Epidermal melanocyte (primary cell): Measurements from ENCODE around the gene SLC17A1.

Experiments
- DNase-seq: peaks from one replicate; pipeline ENCODE4 v3.0.0; 2011; ENCODE audit warnings: low spot score; ENCODE audit not compliant: insufficient read length

SLC17A1 gene

DNA sequence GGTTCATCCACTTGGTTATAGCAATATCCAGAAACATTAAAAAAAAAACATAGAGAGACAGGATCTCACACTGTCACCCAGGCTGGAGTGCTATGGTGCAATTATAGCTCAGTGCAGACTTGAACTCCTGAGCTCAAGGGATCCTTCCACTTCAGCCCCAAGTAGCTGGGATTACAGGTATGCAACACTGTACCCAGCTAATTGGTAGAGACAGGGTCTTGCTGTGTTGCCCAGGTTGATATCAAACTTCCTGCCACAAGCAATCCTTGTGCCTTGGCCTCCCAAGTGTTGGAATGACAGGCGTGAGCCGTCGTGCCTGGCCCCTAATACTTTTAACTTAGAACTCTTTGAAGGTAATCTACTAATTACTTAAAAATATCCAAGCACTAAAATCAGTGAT, 818 bp upstream of the SLC17A1 start:
- no peak for DNase-seq

GRCh38 chr6:25832307-25832662, 433 bp upstream of the SLC17A1 start:
- no peak for DNase-seq

DNA sequence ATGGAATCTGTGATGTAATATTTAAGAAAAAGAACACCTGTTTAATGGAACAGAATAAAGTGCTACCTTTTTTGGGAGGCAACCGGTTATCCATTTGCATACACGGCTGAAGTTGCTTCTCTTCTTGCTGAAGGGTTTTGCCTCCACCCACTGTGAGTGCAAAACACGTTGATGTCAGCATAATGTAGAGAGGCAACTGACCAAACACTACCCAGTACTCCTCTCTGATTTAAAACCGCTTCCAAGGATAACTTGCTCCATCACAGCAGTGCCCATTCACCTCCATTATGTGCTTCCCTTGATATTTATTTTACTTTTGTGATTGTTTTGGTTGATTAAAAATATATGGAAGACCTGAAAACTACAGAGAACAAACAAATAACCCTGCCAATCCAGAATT, 1.4 kb downstream of the SLC17A1 start:
- no peak for DNase-seq

GRCh38 chr6:25829375-25829774, 2.5 kb downstream of the SLC17A1 start:
- no peak for DNase-seq

DNA sequence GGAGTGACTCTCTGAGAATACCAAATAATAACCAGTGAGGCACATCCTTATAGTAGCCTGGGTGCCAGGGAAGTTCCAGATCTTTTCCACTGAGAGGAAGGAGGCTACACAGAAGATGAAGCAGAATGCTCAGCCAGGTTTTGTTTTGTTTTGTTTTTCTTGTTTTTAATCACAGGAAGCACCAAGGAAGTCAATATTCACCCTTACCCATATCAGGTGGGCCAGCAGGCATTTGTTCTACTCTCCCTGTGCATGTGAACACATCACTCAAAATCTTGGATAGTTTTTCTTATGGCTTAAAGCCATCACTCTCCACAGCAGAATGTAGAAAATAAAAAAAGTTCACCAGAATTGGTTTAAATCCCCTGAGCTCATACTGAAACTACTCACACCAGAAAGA, 10.5 kb downstream of the SLC17A1 start:
- DNase-seq = no peak

GRCh38 chr6:25816252-25816651, 15.6 kb downstream of the SLC17A1 start:
- DNase-seq = no peak

- DNase-seq = no peak
Measured at GRCh38 chr6:25815194-25815593, 16.7 kb downstream of the SLC17A1 start.

- DNase-seq = no peak
Measured at GRCh38 chr6:25804804-25805203, 27.0 kb downstream of the SLC17A1 start.

GRCh38 chr6:25801436-25801835, 30.4 kb downstream of the SLC17A1 start:
- DNase-seq = no peak

DNA sequence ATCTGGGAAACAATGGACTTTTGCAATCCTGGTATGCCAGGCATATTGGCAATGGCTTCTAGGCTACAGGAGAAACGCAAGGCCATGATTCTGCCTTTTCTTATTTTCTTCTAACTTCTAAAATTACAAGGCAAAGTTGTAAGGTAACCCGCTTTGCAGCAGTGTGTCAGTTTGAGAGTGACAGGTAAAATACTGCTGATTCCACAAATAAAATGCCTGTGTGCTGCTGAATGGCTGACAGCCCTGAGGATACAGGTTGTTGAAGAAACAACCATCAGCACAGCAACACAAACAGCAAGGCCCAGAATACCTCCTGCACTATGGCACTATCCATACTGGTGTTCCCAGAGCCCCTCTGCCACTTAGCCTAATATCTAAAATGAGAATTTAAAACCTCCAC, 37.1 kb downstream of the SLC17A1 start:
- DNase-seq = no peak

DNA sequence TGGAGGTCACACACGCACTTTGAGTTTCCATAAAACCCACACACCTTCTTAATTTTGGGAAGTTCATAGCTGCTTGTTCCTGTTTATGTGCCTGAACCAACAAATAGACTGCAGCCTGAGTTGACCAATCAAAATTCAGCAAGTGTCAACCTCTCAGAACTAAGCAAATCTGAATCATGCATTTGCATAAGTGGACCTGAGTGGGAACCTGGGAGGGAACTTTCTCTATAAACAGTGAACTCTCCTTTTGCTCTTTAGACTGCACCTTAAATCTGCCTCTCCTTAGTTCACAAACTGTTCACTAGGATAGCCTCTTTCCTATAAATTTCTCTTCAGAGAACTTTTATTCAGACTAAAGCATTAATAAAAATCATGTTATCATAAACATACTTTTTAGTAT, 37.9 kb downstream of the SLC17A1 start:
- DNase-seq = no peak

GRCh38 chr6:25792016-25792415, 39.8 kb downstream of the SLC17A1 start:
- no peak for DNase-seq

DNA sequence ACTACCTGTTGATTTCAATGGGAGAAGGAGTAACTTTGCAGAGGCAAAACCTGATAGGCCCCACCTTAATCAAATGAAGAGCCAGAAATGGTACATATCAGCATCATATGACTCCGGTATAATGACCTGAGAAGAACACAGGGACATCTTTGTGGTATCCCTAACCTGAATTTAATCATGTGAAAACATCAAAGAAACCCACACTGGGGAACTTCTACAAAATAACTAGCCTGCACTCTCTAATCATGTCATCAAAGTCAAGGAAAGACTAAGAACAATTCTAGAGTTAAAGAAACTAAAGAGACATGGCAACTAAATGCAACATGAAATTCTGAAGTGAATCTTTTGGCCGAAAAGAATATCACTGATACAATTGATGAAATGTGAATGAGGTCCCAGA, 42.4 kb downstream of the SLC17A1 start:
- no peak for DNase-seq

- DNase-seq = no peak
Measured at GRCh38 chr6:25788305-25788922, 43.4 kb downstream of the SLC17A1 start.

DNA sequence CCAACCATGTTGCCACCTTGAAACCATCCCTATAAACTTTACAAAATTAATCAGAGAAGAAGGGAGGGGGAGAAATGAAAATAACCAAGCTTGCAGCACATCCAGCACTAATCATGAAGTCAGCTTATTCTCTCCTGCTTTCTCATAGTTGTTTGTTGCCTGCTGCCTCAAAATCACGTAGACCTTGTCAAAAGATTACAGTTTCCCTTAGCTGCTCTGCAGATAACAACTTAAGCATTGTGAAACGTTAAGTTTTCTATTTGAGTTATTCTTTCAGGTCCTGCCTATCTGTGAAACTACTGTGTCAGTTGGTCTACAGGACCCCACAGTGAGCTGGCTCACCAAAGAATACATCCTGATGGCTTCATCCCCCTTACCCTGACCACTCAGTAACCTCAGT, 44.4 kb downstream of the SLC17A1 start:
- DNase-seq = no peak

GRCh38 chr6:25781134-25781533, 50.7 kb downstream of the SLC17A1 start:
- no peak for DNase-seq

DNA sequence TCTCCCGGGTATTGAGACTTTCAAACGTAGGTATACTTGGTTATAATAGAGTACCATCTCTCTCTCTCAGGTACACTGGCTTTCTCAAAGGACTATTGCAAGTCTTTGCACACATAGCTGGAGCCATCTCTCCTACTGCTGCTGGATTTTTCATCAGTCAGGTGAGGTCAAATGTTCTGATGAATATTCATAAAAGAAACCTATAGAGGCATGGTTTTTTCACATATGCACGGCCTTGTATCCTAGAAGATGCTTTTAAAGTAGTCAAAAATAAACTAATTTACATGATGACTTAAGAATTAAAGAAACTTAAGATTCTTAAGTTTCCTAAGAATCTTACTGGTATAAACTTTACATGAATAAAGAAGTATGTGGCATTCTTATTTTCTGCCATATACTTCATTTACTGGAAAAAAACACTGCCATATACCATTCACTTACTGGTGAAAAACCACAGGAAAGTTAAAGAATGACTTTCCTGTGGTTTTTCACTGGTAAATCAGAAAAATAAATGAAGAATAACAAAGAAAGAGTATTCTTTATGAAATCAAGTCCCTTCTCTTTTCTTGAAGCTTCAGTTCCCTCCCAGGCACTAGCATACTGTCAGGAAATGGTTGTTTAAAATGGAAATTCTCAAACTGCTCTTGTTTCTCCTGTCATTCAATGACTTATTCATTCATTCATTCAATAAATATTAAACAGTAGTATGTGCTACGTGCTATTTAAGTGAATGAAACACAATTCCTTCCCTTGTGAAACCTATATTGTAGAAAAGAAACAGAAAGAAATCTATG, 53.8 kb downstream of the SLC17A1 start:
- no peak for DNase-seq

GRCh38 chr6:25777031-25777430, 54.8 kb downstream of the SLC17A1 start:
- no peak for DNase-seq

- DNase-seq = no peak
Measured at GRCh38 chr6:25774120-25774715, 57.6 kb downstream of the SLC17A1 start.

DNA sequence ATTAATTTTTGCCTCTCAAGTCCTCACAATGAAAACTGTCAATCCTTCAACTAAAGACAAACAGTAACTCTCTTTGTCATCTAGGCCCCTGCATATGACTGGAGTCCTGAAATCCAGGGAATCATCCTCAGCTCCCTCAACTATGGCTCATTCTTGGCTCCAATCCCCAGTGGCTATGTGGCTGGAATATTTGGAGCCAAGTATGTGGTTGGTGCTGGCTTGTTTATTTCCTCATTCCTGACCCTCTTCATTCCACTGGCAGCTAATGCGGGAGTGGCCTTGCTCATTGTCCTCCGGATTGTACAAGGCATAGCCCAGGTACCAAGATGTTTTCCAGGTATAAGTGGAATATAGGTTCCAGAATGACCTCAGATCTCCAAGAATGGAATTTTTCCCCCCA, 61.9 kb downstream of the SLC17A1 start:
- no peak for DNase-seq

DNA sequence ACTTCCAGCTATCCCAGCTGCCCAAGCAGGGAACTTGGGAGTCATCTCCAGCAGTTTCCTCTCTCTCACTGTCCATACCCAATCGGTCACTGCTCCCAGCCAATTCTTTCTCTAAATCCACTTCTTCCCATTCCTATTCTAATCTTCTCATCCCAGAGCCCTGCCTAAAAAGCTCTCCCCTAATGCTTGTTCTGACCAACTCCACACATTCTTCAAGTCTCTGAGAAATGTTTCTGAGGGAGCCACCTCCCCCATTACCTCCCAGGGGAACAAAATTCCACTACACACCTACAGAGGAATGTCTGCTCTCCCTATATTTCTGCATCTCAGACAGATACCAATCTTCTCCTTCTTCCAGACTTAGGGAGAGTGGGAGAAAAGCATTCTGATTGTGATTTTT, 63.3 kb downstream of the SLC17A1 start:
- no peak for DNase-seq

- DNase-seq = no peak
Measured at GRCh38 chr6:25764611-25765010, 67.2 kb downstream of the SLC17A1 start.
